A673 (cell line): Measurements from ENCODE around the gene PSMD13.
A peak's percentile ranks its signal among the peaks of the same experiment; 100 is the strongest.

Experiments used
- CTCF ChIP-seq: fragments of 300-800, 200-600 bp; sonication (generic); conservative IDR thresholded peaks from 2 replicates; pipeline ENCODE4 v1.5.1; 2017; ENCODE audit warnings: low read depth, mild to moderate bottlenecking, antibody characterized with exemption, low read length, moderate library complexity, mixed read lengths
- EZH2 ChIP-seq: fragments of 200-600 bp; sonication (generic); IDR thresholded peaks from 2 replicates; pipeline ENCODE4 v1.6.1; 2017; ENCODE audit warnings: borderline replicate concordance, low read depth, mild to moderate bottlenecking, mixed read lengths, antibody characterized with exemption, low read length; ENCODE audit not compliant: poor library complexity, severe bottlenecking

DNA sequence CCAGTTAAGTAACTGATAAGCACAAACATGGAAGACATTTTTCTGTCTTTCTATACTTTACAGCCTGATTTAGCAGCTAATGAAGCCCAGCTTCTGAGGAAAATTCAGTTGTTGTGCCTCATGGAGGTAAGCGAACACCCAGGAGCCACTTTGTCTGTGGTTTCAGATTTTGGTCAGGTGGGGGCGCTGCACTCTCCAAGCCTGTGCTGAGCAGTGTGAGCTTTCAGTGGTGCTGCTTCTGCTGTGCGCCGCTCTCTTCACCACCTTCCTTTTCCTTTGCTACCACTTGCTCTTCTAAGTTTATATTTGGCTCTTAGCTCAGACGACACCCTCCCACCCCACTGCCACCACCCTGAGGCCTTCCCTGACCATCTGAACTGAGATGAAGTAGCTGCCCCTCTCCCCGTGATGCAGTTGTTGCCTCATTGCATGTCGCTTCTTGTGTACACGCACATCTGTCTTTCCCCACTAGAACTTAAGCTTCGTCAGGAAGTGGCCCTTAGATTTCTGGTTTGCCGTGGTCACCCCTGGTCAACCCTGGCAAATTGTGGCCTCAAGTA, 14.0 kb downstream of the PSMD13 start:
- TF ChIP-seq EZH2 (no peak), CTCF (peak; percentile 75)
